ENCODE results near the gene HSPA8. TPM values are rescaled to one million over a fixed set of nuclear protein-coding genes. Genes with fewer than 3 reads are reported as not detected.

The HSPA8 gene
- total and polyA plus RNA-seq, 2 of the 13 experiments (the other 11 are each of a cell fraction or from before 2014, with no cell fraction given) = 936 to 2,151 TPM

DNA sequence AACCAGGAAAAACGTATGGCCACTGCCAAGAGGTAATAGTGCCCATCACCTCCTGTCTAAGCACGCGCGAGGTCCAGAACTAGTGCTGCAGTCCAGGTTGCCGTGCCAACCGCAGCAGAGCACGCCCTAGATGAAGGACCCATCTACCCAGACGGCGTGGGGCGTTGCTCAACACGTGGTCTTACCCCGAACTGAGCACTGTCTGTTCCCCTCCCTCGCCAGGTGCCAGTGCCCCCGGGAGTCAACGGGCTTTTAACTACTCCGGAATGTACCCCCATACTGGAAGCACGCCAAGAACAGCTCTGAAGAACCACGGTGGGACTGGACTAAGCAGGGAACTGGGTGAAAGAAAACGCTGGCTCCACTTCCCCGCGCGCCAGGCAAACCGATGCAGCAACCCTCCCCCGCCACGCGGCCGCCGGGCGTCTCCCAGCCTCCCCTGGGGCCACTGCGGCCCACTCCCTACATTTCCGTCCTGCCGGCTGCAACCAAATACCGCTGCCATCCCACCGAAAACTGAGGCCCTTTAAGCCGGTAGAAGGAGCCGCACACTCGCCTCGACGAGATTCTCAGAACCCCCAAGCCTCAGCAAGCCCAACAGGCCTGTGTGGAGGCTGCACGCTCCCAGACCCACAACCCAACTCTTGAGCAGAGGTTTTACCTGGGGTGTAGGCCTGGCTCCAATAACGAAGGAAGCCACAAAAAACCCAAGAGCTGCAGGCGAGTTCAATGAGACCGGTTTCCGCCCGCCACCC is at the start of gene HSPA8 (continued):
- no peak for TF ChIP-seq ZNF496 (CRISPR knock-in tag; IDR thresholded peaks at IDR 0.05; ENCODE audit: insufficient replicate concordance)
- TF ChIP-seq ZNF674 (CRISPR knock-in tag; IDR thresholded peaks at IDR 0.05; ENCODE audit: low read depth) = 0 out of 2 replicates have a peak, but pooled peaks have one; percentile 43
- peak; percentile 46 for TF ChIP-seq ZNF160 (CRISPR knock-in tag; IDR thresholded peaks at IDR 0.05)
- TF ChIP-seq, protein P1, sequence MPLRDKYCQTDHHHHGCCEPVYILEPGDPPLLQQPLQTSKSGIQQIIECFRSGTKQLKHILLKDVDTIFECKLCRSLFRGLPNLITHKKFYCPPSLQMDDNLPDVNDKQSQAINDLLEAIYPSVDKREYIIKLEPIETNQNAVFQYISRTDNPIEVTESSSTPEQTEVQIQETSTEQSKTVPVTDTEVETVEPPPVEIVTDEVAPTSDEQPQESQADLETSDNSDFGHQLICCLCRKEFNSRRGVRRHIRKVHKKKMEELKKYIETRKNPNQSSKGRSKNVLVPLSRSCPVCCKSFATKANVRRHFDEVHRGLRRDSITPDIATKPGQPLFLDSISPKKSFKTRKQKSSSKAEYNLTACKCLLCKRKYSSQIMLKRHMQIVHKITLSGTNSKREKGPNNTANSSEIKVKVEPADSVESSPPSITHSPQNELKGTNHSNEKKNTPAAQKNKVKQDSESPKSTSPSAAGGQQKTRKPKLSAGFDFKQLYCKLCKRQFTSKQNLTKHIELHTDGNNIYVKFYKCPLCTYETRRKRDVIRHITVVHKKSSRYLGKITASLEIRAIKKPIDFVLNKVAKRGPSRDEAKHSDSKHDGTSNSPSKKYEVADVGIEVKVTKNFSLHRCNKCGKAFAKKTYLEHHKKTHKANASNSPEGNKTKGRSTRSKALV (CRISPR knock-in tag; IDR thresholded peaks at IDR 0.05) = peak; percentile 31; the same call in 1 of the 2 replicates
- TF ChIP-seq, protein P2, sequence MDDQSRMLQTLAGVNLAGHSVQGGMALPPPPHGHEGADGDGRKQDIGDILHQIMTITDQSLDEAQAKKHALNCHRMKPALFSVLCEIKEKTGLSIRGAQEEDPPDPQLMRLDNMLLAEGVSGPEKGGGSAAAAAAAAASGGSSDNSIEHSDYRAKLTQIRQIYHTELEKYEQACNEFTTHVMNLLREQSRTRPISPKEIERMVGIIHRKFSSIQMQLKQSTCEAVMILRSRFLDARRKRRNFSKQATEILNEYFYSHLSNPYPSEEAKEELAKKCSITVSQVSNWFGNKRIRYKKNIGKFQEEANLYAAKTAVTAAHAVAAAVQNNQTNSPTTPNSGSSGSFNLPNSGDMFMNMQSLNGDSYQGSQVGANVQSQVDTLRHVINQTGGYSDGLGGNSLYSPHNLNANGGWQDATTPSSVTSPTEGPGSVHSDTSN (CRISPR knock-in tag; IDR thresholded peaks at IDR 0.05; ENCODE audit: borderline replicate concordance) = peak; percentile 91
- 0 out of 2 replicates have a peak, but pooled peaks have one; percentile 33 for TF ChIP-seq ZNF232 (CRISPR knock-in tag; IDR thresholded peaks at IDR 0.05; ENCODE audit: borderline replicate concordance)
- peak; percentile 72; the same call in 1 of the 2 replicates for TF ChIP-seq ZFX (CRISPR knock-in tag; IDR thresholded peaks at IDR 0.05; ENCODE audit: low read depth)
- 0 out of 2 replicates have a peak, but pooled peaks have one; percentile 3 for TF ChIP-seq DNMT3B (CRISPR knock-in tag; conservative IDR thresholded peaks at IDR 0.05)
- TF ChIP-seq ISX (CRISPR knock-in tag; conservative IDR thresholded peaks at IDR 0.05) = 0 out of 2 replicates have a peak, but pooled peaks have one; percentile 69
- 0 out of 2 replicates have a peak, but pooled peaks have one; percentile 36 for TF ChIP-seq ZFP36L1 (CRISPR knock-in tag; IDR thresholded peaks at IDR 0.05)
- TF ChIP-seq ZNF879 (CRISPR knock-in tag; IDR thresholded peaks at IDR 0.05) = 0 out of 2 replicates have a peak, but pooled peaks have one; percentile 50
- peak; percentile 49; the same call in 1 of the 2 replicates for TF ChIP-seq MYC (CRISPR knock-in tag; IDR thresholded peaks at IDR 0.05; ENCODE audit: borderline replicate concordance)
- TF ChIP-seq ZKSCAN5 (CRISPR knock-in tag; IDR thresholded peaks at IDR 0.05) = peak; percentile 35; the same call in 1 of the 2 replicates
- TF ChIP-seq TOE1 (CRISPR knock-in tag; IDR thresholded peaks at IDR 0.05) = peak; percentile 79; the same call in 1 of the 2 replicates
- peak; percentile 59 for TF ChIP-seq AGO1 (IDR thresholded peaks at IDR 0.05; ENCODE audit: low read depth, low read length, poor library complexity, severe bottlenecking)
- 0 out of 2 replicates have a peak, but pooled peaks have one; percentile 42 for TF ChIP-seq ZNF225 (CRISPR knock-in tag; IDR thresholded peaks at IDR 0.05)
- TF ChIP-seq ZNF776 (CRISPR knock-in tag; IDR thresholded peaks at IDR 0.05) = no peak; the same call in 1 of the 2 replicates
- TF ChIP-seq RARA (CRISPR knock-in tag; IDR thresholded peaks at IDR 0.05) = peak; percentile 8; the same call in 1 of the 2 replicates
- TF ChIP-seq, protein P3, sequence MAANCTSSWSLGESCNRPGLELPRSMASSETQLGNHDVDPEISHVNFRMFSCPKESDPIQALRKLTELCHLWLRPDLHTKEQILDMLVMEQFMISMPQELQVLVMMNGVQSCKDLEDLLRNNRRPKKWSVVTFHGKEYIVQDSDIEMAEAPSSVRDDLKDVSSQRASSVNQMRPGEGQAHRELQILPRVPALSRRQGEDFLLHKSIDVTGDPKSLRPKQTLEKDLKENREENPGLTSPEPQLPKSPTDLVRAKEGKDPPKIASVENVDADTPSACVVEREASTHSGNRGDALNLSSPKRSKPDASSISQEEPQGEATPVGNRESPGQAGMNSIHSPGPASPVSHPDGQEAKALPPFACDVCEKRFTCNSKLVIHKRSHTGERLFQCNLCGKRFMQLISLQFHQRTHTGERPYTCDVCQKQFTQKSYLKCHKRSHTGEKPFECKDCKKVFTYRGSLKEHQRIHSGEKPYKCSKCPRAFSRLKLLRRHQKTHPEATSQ (CRISPR knock-in tag; IDR thresholded peaks at IDR 0.05; ENCODE audit: borderline replicate concordance) = peak; percentile 73; the same call in 1 of the 2 replicates
- TF ChIP-seq DR1 (CRISPR knock-in tag; IDR thresholded peaks at IDR 0.05) = no peak
- no peak for TF ChIP-seq ZFYVE20 (CRISPR knock-in tag; IDR thresholded peaks at IDR 0.05; ENCODE audit: borderline replicate concordance, low read depth)
- no peak; the same call in 1 of the 2 replicates for TF ChIP-seq BRD4 (CRISPR knock-in tag; IDR thresholded peaks at IDR 0.05)
- TF ChIP-seq CEBPG (CRISPR knock-in tag; IDR thresholded peaks at IDR 0.05) = 0 out of 2 replicates have a peak, but pooled peaks have one; percentile 11
- TF ChIP-seq MAF1 (CRISPR knock-in tag; IDR thresholded peaks at IDR 0.05; ENCODE audit: borderline replicate concordance) = peak; percentile 86; the same call in 1 of the 2 replicates
- no peak; the same call in 1 of the 2 replicates for TF ChIP-seq ZNF235 (CRISPR knock-in tag; IDR thresholded peaks at IDR 0.05; ENCODE audit: borderline replicate concordance)
